Measurements from ENCODE around the gene LAMA1. TPM values are rescaled to one million over a fixed set of nuclear protein-coding genes. Genes with fewer than 3 reads are reported as not detected.
"Not testable (repeated sequence)": the region's sequence is repeated elsewhere in the genome, so short reads cannot be mapped to it uniquely, and the experiment has no call there.

Gene LAMA1
- total RNA-seq, 2 donors from 2014 or later: 0.99 to 3.4 TPM

DNA sequence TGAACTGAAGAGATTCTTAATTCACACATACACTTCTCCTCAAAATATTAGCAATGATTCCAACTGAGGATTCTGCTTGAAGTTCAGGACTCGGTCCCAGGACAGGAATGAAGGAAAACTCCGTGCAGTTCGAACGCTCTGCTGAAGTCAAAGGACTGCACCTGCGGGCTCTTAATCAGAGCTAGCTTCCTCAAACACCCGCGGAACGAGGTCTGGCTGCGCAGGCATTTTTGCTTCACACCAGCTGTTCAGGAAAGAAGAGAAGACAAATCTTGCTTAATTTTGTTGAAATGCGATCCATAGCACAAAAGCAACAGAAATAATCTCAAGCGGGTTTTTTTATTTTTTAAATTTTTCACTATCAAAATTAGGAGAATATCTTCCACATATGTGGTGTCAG, 175.6 kb downstream of the LAMA1 start:
- Histone ChIP-seq H3K4me1 (peaks cover 47% of the 10 kb centered on the region), H3K4me3 (no peak overlapping the region), H3K9me3 (no peaks in the 10 kb centered on the region), H3K27me3 (no peaks in the 10 kb centered on the region), H3K36me3 (replicated peaks in 1 of 2; ENCODE audit: insufficient read depth in 1 of 2, low read depth in 2 of 2) (no peaks in the 10 kb centered on the region), H3K27ac (peak overlapping the region in 3 of 4 donors; percentile 67 to 90 (median 84))
- ATAC-seq (no peak), DNase-seq (peak in 2 of 4 donors; percentile 47 to 66)
- WGBS, 2 donors: 29 to 53% methylated on average over 11 of the region's 11 CpGs
- intact Hi-C loops (cut with DNase I): no loop called here
- peak in 1 of 3 donors; percentile 13 for TF ChIP-seq POLR2A (IDR thresholded peaks at IDR 0.05)
- TF ChIP-seq, protein P1, sequence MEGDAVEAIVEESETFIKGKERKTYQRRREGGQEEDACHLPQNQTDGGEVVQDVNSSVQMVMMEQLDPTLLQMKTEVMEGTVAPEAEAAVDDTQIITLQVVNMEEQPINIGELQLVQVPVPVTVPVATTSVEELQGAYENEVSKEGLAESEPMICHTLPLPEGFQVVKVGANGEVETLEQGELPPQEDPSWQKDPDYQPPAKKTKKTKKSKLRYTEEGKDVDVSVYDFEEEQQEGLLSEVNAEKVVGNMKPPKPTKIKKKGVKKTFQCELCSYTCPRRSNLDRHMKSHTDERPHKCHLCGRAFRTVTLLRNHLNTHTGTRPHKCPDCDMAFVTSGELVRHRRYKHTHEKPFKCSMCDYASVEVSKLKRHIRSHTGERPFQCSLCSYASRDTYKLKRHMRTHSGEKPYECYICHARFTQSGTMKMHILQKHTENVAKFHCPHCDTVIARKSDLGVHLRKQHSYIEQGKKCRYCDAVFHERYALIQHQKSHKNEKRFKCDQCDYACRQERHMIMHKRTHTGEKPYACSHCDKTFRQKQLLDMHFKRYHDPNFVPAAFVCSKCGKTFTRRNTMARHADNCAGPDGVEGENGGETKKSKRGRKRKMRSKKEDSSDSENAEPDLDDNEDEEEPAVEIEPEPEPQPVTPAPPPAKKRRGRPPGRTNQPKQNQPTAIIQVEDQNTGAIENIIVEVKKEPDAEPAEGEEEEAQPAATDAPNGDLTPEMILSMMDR (IDR thresholded peaks at IDR 0.05): no peak

DNA sequence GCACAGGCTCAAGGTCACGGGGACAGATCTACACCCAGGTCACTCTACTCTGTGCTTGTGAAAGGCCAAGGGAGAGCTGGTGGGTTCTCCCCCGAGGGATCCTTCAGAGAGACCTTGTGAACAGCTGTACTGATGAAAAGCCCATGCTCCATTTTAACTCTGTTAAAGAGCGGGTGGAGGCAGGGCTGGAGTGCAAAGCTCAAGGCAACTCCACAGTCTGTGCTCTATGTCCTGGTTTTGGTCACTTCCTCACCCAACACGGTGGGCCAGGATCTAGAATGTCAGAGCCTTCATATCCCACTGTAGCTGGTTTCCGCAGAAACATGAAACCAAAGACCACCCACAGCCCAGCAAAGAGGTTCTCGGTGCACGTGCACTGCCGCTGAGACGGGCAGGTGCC, 177.1 kb downstream of the LAMA1 start:
- Histone ChIP-seq H3K4me1 (peaks cover 47% of the 10 kb centered on the region), H3K27ac (peak overlapping the region; percentile 19 to 90 (median 44)), H3K27me3 (no peaks in the 10 kb centered on the region), H3K36me3 (replicated peaks in 1 of 2; ENCODE audit: insufficient read depth in 1 of 2, low read depth in 2 of 2) (no peaks in the 10 kb centered on the region), H3K9me3 (no peaks in the 10 kb centered on the region), H3K4me3 (no peak overlapping the region)
- DNase-seq (no peak), ATAC-seq (no peak)
- no peak for TF ChIP-seq POLR2A (IDR thresholded peaks at IDR 0.05)
- TF ChIP-seq, protein P1 (IDR thresholded peaks at IDR 0.05): no peak
- intact Hi-C loops (cut with DNase I): no loop called here
- 78 to 82% methylated on average over 8 to 9 of the region's 9 CpGs for WGBS, 2 donors

DNA sequence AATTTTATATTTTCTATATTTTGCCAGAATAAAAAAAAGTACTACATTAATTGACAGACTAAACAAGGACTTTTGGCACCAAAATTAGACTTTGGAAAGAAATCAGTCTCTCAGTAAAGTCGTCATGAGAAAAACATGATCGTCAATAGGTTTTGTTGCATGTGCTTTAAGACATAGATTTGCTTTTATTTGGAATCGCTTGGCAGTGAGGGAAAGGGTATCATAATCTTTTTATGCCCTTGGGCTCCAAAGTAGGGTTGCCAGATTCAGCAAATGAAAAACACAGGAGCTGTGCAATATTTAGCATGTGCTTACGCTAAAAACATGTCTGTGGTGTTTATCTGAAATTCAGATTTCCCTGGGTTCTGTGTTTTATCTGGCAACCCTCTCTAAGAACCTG, 177.6 kb downstream of the LAMA1 start:
- H3K36me3 ChIP-seq (replicated peaks in 1 of 2; ENCODE audit: insufficient read depth in 1 of 2, low read depth in 2 of 2): no peaks in the 10 kb centered on the region
- no peak for TF ChIP-seq POLR2A (IDR thresholded peaks at IDR 0.05)
- TF ChIP-seq, protein P1 (IDR thresholded peaks at IDR 0.05): no peak
- DNase-seq (no peak), ATAC-seq (no peak)
- peak overlapping the region; percentile 19 to 90 (median 44) for H3K27ac ChIP-seq
- 29 to 31% methylated on average over 4 of the region's 4 CpGs for WGBS, 2 donors
- peaks cover 47% of the 10 kb centered on the region for H3K4me1 ChIP-seq
- H3K27me3 ChIP-seq: no peaks in the 10 kb centered on the region
- no peak overlapping the region for H3K4me3 ChIP-seq
- H3K9me3 ChIP-seq: no peaks in the 10 kb centered on the region
- intact Hi-C loops (cut with DNase I): no loop called here

DNA sequence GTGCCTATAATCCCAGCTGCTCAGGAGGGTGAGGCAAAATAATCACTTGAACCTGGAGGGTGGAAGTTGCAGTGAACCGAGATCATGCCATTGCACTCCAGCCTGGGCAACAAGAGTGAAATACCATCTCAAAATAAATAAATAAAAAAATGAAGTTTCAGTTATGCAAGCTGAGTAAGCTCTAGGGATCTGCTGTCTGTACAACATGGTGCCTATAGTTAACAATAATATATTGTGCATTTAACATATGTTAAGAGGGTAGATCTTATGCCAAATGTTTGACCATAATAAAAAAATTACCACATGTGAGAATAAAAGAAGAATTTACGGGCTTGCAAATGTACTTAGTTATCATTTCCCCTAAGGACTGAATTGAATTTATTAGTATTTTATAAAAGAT, 179.2 kb downstream of the LAMA1 start:
- DNase-seq; H3K27ac ChIP-seq; intact Hi-C loops (cut with DNase I); H3K4me3 ChIP-seq; H3K9me3 ChIP-seq; H3K27me3 ChIP-seq; H3K36me3 ChIP-seq (replicated peaks in 1 of 2; ENCODE audit: insufficient read depth in 1 of 2, low read depth in 2 of 2); ATAC-seq: not testable (repeated sequence)
- WGBS, 2 donors: 83 to 87% methylated on average over 2 of the region's 2 CpGs
- H3K4me1 ChIP-seq: peaks cover 33% of the 10 kb centered on the region

DNA sequence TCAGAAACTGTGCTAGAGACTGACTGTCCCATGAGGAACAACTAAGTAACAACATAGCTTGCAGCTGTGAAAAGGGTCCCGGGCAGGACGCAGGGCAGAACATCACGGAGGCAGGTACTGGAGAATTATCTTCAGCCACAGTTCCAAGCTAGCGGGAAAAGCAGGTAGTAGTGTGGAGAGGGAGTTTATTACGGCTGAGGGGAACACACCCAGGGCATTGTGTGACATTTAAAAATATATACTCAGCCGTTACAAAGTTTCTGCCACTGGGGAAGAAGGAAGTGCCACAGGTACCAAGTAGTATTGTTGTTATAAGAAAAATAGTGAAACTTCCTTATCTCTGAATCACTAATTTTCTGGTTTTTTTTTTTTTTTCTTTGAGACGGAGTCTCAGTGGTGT, 179.6 kb downstream of the LAMA1 start:
- ATAC-seq: no peak
- DNase-seq: no peak
- Histone ChIP-seq H3K36me3 (replicated peaks in 1 of 2; ENCODE audit: insufficient read depth in 1 of 2, low read depth in 2 of 2) (no peaks in the 10 kb centered on the region), H3K9me3 (no peaks in the 10 kb centered on the region), H3K27me3 (no peaks in the 10 kb centered on the region), H3K4me1 (peaks cover 29% of the 10 kb centered on the region), H3K27ac (no peak overlapping the region), H3K4me3 (no peak overlapping the region)
- 59 to 73% methylated on average over 7 of the region's 7 CpGs for WGBS, 2 donors
- TF ChIP-seq POLR2A (IDR thresholded peaks at IDR 0.05): no peak
- TF ChIP-seq, protein P1 (IDR thresholded peaks at IDR 0.05): no peak
- intact Hi-C loops (cut with DNase I): no loop called here
